ENCODE data around the gene ACSS2.

The ACSS2 gene

GRCh38 chr20:34931771-34932170, 55.4 kb downstream of the ACSS2 start:
- no peak for DNase-seq
- Histone ChIP-seq H3K4me1 (ENCODE audit: control insufficient read depth in 1 of 2, insufficient read depth in 2 of 2, low read length in 2 of 2) (peaks cover 6 to 7% of the 10 kb centered on the region in 2 experiments), H2AFZ (ENCODE audit: insufficient read depth, low read length, poor library complexity) (no peak overlapping the region), H2BK5ac (ENCODE audit: low read depth, low read length, poor library complexity) (no peak overlapping the region), H2BK12ac (ENCODE audit: low read length) (no peak overlapping the region), H3K18ac (ENCODE audit: low read length) (no peak overlapping the region), H2AK5ac (ENCODE audit: low read length) (no peak overlapping the region), H4K91ac (ENCODE audit: low read depth, low read length) (no peak overlapping the region), H3K9ac (ENCODE audit: low read length) (no peak overlapping the region), H3K4me3 (ENCODE audit: low read depth, low read length) (no peak overlapping the region), H3K36me3 (ENCODE audit: control insufficient read depth in 1 of 2, insufficient read depth in 2 of 2, low read length in 2 of 2) (peaks cover 33 to 56% of the 10 kb centered on the region in 2 experiments), H3K27me3 (ENCODE audit: insufficient read depth, low read length) (no peaks in the 10 kb centered on the region), H2BK120ac (ENCODE audit: insufficient read depth, low read length, poor library complexity) (no peak overlapping the region), H4K8ac (ENCODE audit: low read depth, low read length) (no peak overlapping the region), H3K23ac (ENCODE audit: low read length) (no peak overlapping the region), H4K12ac (ENCODE audit: low read depth, low read length) (no peak overlapping the region), H3K27ac (ENCODE audit: low read depth, low read length) (no peak overlapping the region), H3K79me2 (ENCODE audit: control insufficient read depth, insufficient read depth, low read length, poor library complexity) (no peaks in the 10 kb centered on the region), H3K14ac (ENCODE audit: low read length) (no peak overlapping the region), H3K9me3 (ENCODE audit: insufficient read depth, low read depth, low read length) (peaks cover 5% of the 10 kb centered on the region), H3K4ac (ENCODE audit: low read depth, low read length) (no peak overlapping the region), H3K4me2 (ENCODE audit: low read length) (no peak overlapping the region), H3K79me1 (ENCODE audit: low read length) (peaks cover 2% of the 10 kb centered on the region)
- no CpG with 5 or more reads among the region's 7 CpGs for WGBS (ENCODE audit: extremely low coverage, insufficient coverage, insufficient read length)

- H3K79me1 ChIP-seq (ENCODE audit: low read length), result no peaks in the 10 kb centered on the region
- H2BK120ac ChIP-seq (ENCODE audit: insufficient read depth, low read length, poor library complexity), result no peak overlapping the region
- H3K9me3 ChIP-seq (ENCODE audit: insufficient read depth, low read depth, low read length), result no peaks in the 10 kb centered on the region
- DNase-seq, result no peak
- H3K23ac ChIP-seq (ENCODE audit: low read length), result no peak overlapping the region
- no peak overlapping the region for H4K12ac ChIP-seq (ENCODE audit: low read depth, low read length)
- no peaks in the 10 kb centered on the region for H3K4me1 ChIP-seq (ENCODE audit: control insufficient read depth in 1 of 2, insufficient read depth in 2 of 2, low read length in 2 of 2)
- no peak overlapping the region for H3K4me2 ChIP-seq (ENCODE audit: low read length)
- H4K91ac ChIP-seq (ENCODE audit: low read depth, low read length), result no peak overlapping the region
- no peak overlapping the region for H3K9ac ChIP-seq (ENCODE audit: low read length)
- H4K8ac ChIP-seq (ENCODE audit: low read depth, low read length), result no peak overlapping the region
- H3K79me2 ChIP-seq (ENCODE audit: control insufficient read depth, insufficient read depth, low read length, poor library complexity), result no peaks in the 10 kb centered on the region
- H2BK12ac ChIP-seq (ENCODE audit: low read length), result no peak overlapping the region
- no peak overlapping the region for H3K14ac ChIP-seq (ENCODE audit: low read length)
- H2AK5ac ChIP-seq (ENCODE audit: low read length), result no peak overlapping the region
- no peak overlapping the region for H2AFZ ChIP-seq (ENCODE audit: insufficient read depth, low read length, poor library complexity)
- no peak overlapping the region for H3K4me3 ChIP-seq (ENCODE audit: low read depth, low read length)
- no CpG with 5 or more reads among the region's 14 CpGs for WGBS (ENCODE audit: extremely low coverage, insufficient coverage, insufficient read length)
- H3K4ac ChIP-seq (ENCODE audit: low read depth, low read length), result no peak overlapping the region
- peaks cover 11 to 32% of the 10 kb centered on the region in 2 experiments for H3K36me3 ChIP-seq (ENCODE audit: control insufficient read depth in 1 of 2, insufficient read depth in 2 of 2, low read length in 2 of 2)
- H3K18ac ChIP-seq (ENCODE audit: low read length), result no peak overlapping the region
- H3K27me3 ChIP-seq (ENCODE audit: insufficient read depth, low read length), result no peaks in the 10 kb centered on the region
- no peak overlapping the region for H2BK5ac ChIP-seq (ENCODE audit: low read depth, low read length, poor library complexity)
- no peak overlapping the region for H3K27ac ChIP-seq (ENCODE audit: low read depth, low read length)
Observed at GRCh38 chr20:34938466-34939163, 62.2 kb downstream of the ACSS2 start.

GRCh38 chr20:34940081-34940481, 63.7 kb downstream of the ACSS2 start:
- Histone ChIP-seq H2AFZ (ENCODE audit: insufficient read depth, low read length, poor library complexity) (no peak overlapping the region), H3K4me1 (ENCODE audit: control insufficient read depth in 1 of 2, insufficient read depth in 2 of 2, low read length in 2 of 2) (no peaks in the 10 kb centered on the region), H3K14ac (ENCODE audit: low read length) (no peak overlapping the region), H4K8ac (ENCODE audit: low read depth, low read length) (no peak overlapping the region), H3K79me1 (ENCODE audit: low read length) (no peaks in the 10 kb centered on the region), H2BK5ac (ENCODE audit: low read depth, low read length, poor library complexity) (no peak overlapping the region), H3K18ac (ENCODE audit: low read length) (no peak overlapping the region), H2BK12ac (ENCODE audit: low read length) (no peak overlapping the region), H3K27me3 (ENCODE audit: insufficient read depth, low read length) (no peaks in the 10 kb centered on the region), H4K91ac (ENCODE audit: low read depth, low read length) (no peak overlapping the region), H3K23ac (ENCODE audit: low read length) (no peak overlapping the region), H3K9ac (ENCODE audit: low read length) (no peak overlapping the region), H2BK120ac (ENCODE audit: insufficient read depth, low read length, poor library complexity) (no peak overlapping the region), H3K4me3 (ENCODE audit: low read depth, low read length) (no peak overlapping the region), H4K12ac (ENCODE audit: low read depth, low read length) (no peak overlapping the region), H3K27ac (ENCODE audit: low read depth, low read length) (no peak overlapping the region), H3K79me2 (ENCODE audit: control insufficient read depth, insufficient read depth, low read length, poor library complexity) (no peaks in the 10 kb centered on the region), H3K9me3 (ENCODE audit: insufficient read depth, low read depth, low read length) (no peaks in the 10 kb centered on the region), H2AK5ac (ENCODE audit: low read length) (no peak overlapping the region), H3K4ac (ENCODE audit: low read depth, low read length) (no peak overlapping the region), H3K36me3 (ENCODE audit: control insufficient read depth in 1 of 2, insufficient read depth in 2 of 2, low read length in 2 of 2) (peaks cover 11 to 36% of the 10 kb centered on the region in 2 experiments), H3K4me2 (ENCODE audit: low read length) (no peak overlapping the region)
- WGBS (ENCODE audit: extremely low coverage, insufficient coverage, insufficient read length), result no CpG with 5 or more reads among the region's 1 CpG
- no peak for DNase-seq

- WGBS (ENCODE audit: extremely low coverage, insufficient coverage, insufficient read length), result no CpG with 5 or more reads among the region's 4 CpGs
- no peak overlapping the region for H2BK12ac ChIP-seq (ENCODE audit: low read length)
- no peak for DNase-seq
- no peaks in the 10 kb centered on the region for H3K4me1 ChIP-seq (ENCODE audit: control insufficient read depth in 1 of 2, insufficient read depth in 2 of 2, low read length in 2 of 2)
- H3K4ac ChIP-seq (ENCODE audit: low read depth, low read length), result no peak overlapping the region
- H4K8ac ChIP-seq (ENCODE audit: low read depth, low read length), result no peak overlapping the region
- no peak overlapping the region for H3K18ac ChIP-seq (ENCODE audit: low read length)
- H3K14ac ChIP-seq (ENCODE audit: low read length), result no peak overlapping the region
- H2BK120ac ChIP-seq (ENCODE audit: insufficient read depth, low read length, poor library complexity), result no peak overlapping the region
- no peak overlapping the region for H3K27ac ChIP-seq (ENCODE audit: low read depth, low read length)
- H3K4me2 ChIP-seq (ENCODE audit: low read length), result no peak overlapping the region
- no peak overlapping the region for H4K91ac ChIP-seq (ENCODE audit: low read depth, low read length)
- H2AFZ ChIP-seq (ENCODE audit: insufficient read depth, low read length, poor library complexity), result no peak overlapping the region
- H3K36me3 ChIP-seq (ENCODE audit: control insufficient read depth in 1 of 2, insufficient read depth in 2 of 2, low read length in 2 of 2), result peaks cover 14 to 38% of the 10 kb centered on the region in 2 experiments
- H4K12ac ChIP-seq (ENCODE audit: low read depth, low read length), result no peak overlapping the region
- no peak overlapping the region for H3K23ac ChIP-seq (ENCODE audit: low read length)
- no peak overlapping the region for H2BK5ac ChIP-seq (ENCODE audit: low read depth, low read length, poor library complexity)
- no peaks in the 10 kb centered on the region for H3K9me3 ChIP-seq (ENCODE audit: insufficient read depth, low read depth, low read length)
- no peaks in the 10 kb centered on the region for H3K79me2 ChIP-seq (ENCODE audit: control insufficient read depth, insufficient read depth, low read length, poor library complexity)
- H2AK5ac ChIP-seq (ENCODE audit: low read length), result no peak overlapping the region
- H3K27me3 ChIP-seq (ENCODE audit: insufficient read depth, low read length), result no peaks in the 10 kb centered on the region
- no peak overlapping the region for H3K4me3 ChIP-seq (ENCODE audit: low read depth, low read length)
- no peaks in the 10 kb centered on the region for H3K79me1 ChIP-seq (ENCODE audit: low read length)
- H3K9ac ChIP-seq (ENCODE audit: low read length), result no peak overlapping the region
Observed at GRCh38 chr20:34941226-34941625, 64.8 kb downstream of the ACSS2 start.
